GM19239 (cell line): ENCODE data around the gene PVALEF.

ENCODE experiments used
- DNase-seq: peaks from one replicate; pipeline ENCODE4 v3.0.0; 2011; ENCODE audit warnings: low spot score; ENCODE audit not compliant: insufficient read length
- FAIRE-seq: peaks from 2 replicates; lab custom pipeline; 2011; peaks lifted over from hg19 to GRCh38; lab: Jason Lieb, UNC

PVALEF gene

GRCh38 chr17:81128338-81128737, 37.0 kb upstream of the PVALEF start:
- FAIRE-seq = no peak
- DNase-seq = no peak

- DNase-seq (no peak), FAIRE-seq (no peak)
These were observed 36.5 kb upstream of the PVALEF start for GRCh38 chr17:81128774-81129173.

GRCh38 chr17:81129289-81129688, 36.0 kb upstream of the PVALEF start:
- no peak for DNase-seq
- FAIRE-seq = no peak

GRCh38 chr17:81129711-81130367, 35.5 kb upstream of the PVALEF start:
- DNase-seq (no peak), FAIRE-seq (no peak)

- no peak for DNase-seq
These were observed 34.6 kb upstream of the PVALEF start for GRCh38 chr17:81130385-81131361.

GRCh38 chr17:81131486-81132196, 33.7 kb upstream of the PVALEF start:
- no peak for FAIRE-seq
- DNase-seq = no peak

More at GRCh38 chr17:81130385-81131361, 34.6 kb upstream of the PVALEF start:
- no peak for FAIRE-seq

- DNase-seq (no peak), FAIRE-seq (no peak)
These were observed 33.1 kb upstream of the PVALEF start for GRCh38 chr17:81132197-81132540.

- no peak for DNase-seq
- no peak for FAIRE-seq
These were observed 32.3 kb upstream of the PVALEF start for GRCh38 chr17:81132770-81133723.

GRCh38 chr17:81134064-81134781, 31.1 kb upstream of the PVALEF start:
- DNase-seq = no peak
- no peak for FAIRE-seq

GRCh38 chr17:81135505-81136278, 29.6 kb upstream of the PVALEF start:
- DNase-seq = no peak
- no peak for FAIRE-seq

- FAIRE-seq = no peak
- no peak for DNase-seq
These were observed 28.9 kb upstream of the PVALEF start for GRCh38 chr17:81136366-81136765.

- FAIRE-seq = no peak
- no peak for DNase-seq
These were observed 28.1 kb upstream of the PVALEF start for GRCh38 chr17:81137248-81137647.

GRCh38 chr17:81138083-81138482, 27.2 kb upstream of the PVALEF start:
- no peak for DNase-seq
- FAIRE-seq = no peak

GRCh38 chr17:81138500-81138899, 26.8 kb upstream of the PVALEF start:
- no peak for FAIRE-seq
- no peak for DNase-seq

- no peak for DNase-seq
- no peak for FAIRE-seq
These were observed 25.9 kb upstream of the PVALEF start for GRCh38 chr17:81139428-81139827.

- no peak for FAIRE-seq
These were observed 25.3 kb upstream of the PVALEF start for GRCh38 chr17:81140018-81140417.

GRCh38 chr17:81140695-81141094, 24.6 kb upstream of the PVALEF start:
- FAIRE-seq (no peak), DNase-seq (no peak)

More at GRCh38 chr17:81140018-81140417, 25.3 kb upstream of the PVALEF start:
- DNase-seq = no peak
